ENCODE results near the gene GRK5. TPM values are rescaled to one million over a fixed set of nuclear protein-coding genes. Genes with fewer than 3 reads are reported as not detected.

The GRK5 gene
- total RNA-seq, 4 donors from 2014 or later, result 6.0 to 111 (median 9.5) TPM

DNA sequence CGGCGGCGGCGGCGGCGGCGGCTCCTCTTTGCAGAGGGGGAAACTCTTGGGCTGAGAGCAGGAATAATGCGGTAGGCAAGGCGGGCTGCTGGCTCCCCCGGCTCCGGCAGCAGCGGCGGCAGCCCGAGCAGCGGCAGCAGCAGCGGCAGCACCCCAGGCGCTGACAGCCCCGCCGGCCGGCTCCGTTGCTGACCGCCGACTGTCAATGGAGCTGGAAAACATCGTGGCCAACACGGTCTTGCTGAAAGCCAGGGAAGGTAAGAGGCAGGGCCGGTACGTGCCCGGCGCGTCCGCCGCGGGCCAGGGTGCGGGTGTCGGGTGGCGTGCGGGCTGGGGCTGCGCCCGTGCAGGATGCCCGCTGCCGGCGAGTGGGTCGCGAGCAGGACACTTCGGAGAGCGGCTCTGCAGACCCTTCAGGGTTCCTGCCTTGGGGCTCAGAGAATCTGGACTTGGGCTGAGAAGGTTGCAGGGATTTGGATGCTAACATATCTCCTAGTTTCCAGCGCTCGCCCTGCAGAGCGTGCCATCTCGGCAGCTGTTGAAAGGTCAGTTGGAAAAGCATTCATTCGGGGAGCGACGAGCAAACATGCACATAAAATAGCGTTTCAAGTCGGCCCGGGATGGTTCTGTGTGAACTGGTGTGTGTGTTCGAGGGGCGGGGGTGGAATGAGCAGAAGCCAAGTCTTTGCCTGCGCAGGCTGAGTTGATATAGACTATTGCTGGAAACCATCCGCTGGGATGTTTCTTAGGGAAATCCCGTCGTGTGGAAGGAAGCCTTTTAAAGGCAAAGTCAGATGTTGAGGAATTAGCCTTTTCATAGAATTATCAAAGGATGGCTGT lies 562 bp downstream of the GRK5 start:
- Histone ChIP-seq H3K27me3 (peaks cover 9% of the 10 kb centered on the region), H3K4me1 (peaks cover 11 to 55% (median 37%) of the 10 kb centered on the region in 4 donors), H3K9me3 (no peaks in the 10 kb centered on the region), H3K36me3 (no peaks in the 10 kb centered on the region), H3K4me3 (peak overlapping the region; percentile 73 to 95 (median 88)), H3K27ac (peak overlapping the region; percentile 99 to 100 (median 100))
- TF ChIP-seq CTCF (IDR thresholded peaks at IDR 0.05) (no peak), POLR2AphosphoS5 (IDR thresholded peaks at IDR 0.05) (no peak), POLR2A (IDR thresholded peaks at IDR 0.05) (no peak), EP300 (IDR thresholded peaks at IDR 0.05; ENCODE audit: low read depth) (no peak)
- in situ Hi-C loops (cut with MboI; ENCODE audit: low pct_ligation_motif_present in 1 of 4, low pct_unique_long_range_greater_than_20kb in 1 of 4, low sequenced_read_pairs in 3 of 4), result loop anchor here in 1 of 4 donors (10.0 kb wide), 2 partner anchors 207 to 237 kb away; no protein-coding TSS in a partner anchor
- intact Hi-C loops (cut with DNase I; ENCODE audit: low total_unique reads), result loop anchor here (5.0 kb wide), 2 partner anchors 94 to 214 kb away; no protein-coding TSS in a partner anchor
- peak; percentile 28 for DNase-seq
- WGBS, 2 donors (ENCODE audit: low coverage in 1 of 2), result 0 to 5% methylated on average over 4 to 60 of the region's 62 CpGs

GRCh38 chr10:119208553-119208940 lies 1.2 kb downstream of the GRK5 start:
- Histone ChIP-seq H3K4me3 (peak overlapping the region; percentile 25 to 95 (median 83)), H3K27ac (peak overlapping the region; percentile 99 to 100 (median 100)), H3K36me3 (no peaks in the 10 kb centered on the region), H3K4me1 (peaks cover 11 to 61% (median 38%) of the 10 kb centered on the region in 4 donors), H3K27me3 (peaks cover 9% of the 10 kb centered on the region), H3K9me3 (no peaks in the 10 kb centered on the region)
- DNase-seq, result no peak
- intact Hi-C loops (cut with DNase I; ENCODE audit: low total_unique reads), result loop anchor here (5.0 kb wide), 2 partner anchors 94 to 214 kb away; no protein-coding TSS in a partner anchor
- 3 to 8% methylated on average over 3 of the region's 3 CpGs for WGBS, 2 donors (ENCODE audit: low coverage in 1 of 2)
- TF ChIP-seq POLR2AphosphoS5 (IDR thresholded peaks at IDR 0.05), result no peak
- in situ Hi-C loops (cut with MboI; ENCODE audit: low pct_ligation_motif_present in 1 of 4, low pct_unique_long_range_greater_than_20kb in 1 of 4, low sequenced_read_pairs in 3 of 4), result loop anchor here in 1 of 4 donors (10.0 kb wide), 2 partner anchors 206 to 236 kb away; no protein-coding TSS in a partner anchor

DNA sequence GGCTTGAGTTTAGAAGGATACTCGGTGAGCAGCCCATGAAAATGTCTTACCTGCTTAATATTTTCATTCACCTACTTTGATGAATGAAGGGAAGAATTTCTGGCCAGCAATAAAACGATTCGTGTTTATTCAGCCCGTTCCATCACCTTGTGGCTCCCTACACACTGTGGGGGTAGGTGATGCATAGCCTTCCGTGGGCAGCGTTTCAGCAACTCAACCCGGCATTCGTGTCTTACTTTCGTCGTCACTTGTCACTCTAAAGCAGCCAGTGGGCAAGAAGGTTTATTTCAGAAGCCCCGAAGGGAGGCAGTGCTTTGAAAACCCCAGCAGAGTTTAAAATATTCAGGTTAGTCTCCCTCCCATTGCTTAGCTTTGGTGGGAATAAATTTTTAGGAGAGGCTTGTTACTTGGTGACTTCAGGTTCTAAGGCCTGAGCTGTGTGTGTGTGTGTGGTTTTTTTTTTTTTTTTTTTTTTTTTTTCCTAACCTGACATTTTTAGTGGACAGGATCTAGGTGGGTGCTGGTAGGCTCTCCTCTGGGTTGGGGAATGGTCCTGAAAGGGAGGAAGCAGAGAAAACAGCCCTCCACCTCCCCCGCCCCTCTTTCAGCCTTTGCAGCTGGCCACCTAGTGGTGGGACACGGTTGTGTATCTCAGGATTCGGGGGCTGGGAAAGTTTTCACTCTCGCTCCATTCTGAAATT lies 1.8 kb downstream of the GRK5 start:
- peaks cover 11 to 66% (median 39%) of the 10 kb centered on the region in 4 donors for H3K4me1 ChIP-seq
- TF ChIP-seq EP300 (IDR thresholded peaks at IDR 0.05; ENCODE audit: low read depth) (no peak), POLR2AphosphoS5 (IDR thresholded peaks at IDR 0.05) (no peak), POLR2A (IDR thresholded peaks at IDR 0.05) (no peak), CTCF (IDR thresholded peaks at IDR 0.05) (peak; percentile 74 to 86 (median 77))
- no peaks in the 10 kb centered on the region for H3K36me3 ChIP-seq
- H3K9me3 ChIP-seq, result no peaks in the 10 kb centered on the region
- peak overlapping the region; percentile 25 to 95 (median 83) for H3K4me3 ChIP-seq
- DNase-seq, result peak; percentile 60
- intact Hi-C loops (cut with DNase I; ENCODE audit: low total_unique reads), result loop anchor here (5.0 kb wide), 2 partner anchors 93 to 213 kb away; no protein-coding TSS in a partner anchor
- 0 to 14% methylated on average over 1 to 15 of the region's 15 CpGs for WGBS, 2 donors (ENCODE audit: low coverage in 1 of 2)
- in situ Hi-C loops (cut with MboI; ENCODE audit: low pct_ligation_motif_present in 1 of 4, low pct_unique_long_range_greater_than_20kb in 1 of 4, low sequenced_read_pairs in 3 of 4), result loop anchor here in 1 of 4 donors (10.0 kb wide), 2 partner anchors 206 to 236 kb away; no protein-coding TSS in a partner anchor
- H3K27ac ChIP-seq, result peak overlapping the region; percentile 99 to 100 (median 100)
- peaks cover 9% of the 10 kb centered on the region for H3K27me3 ChIP-seq

- Histone ChIP-seq H3K27ac (peak overlapping the region; percentile 99 to 100 (median 100)), H3K27me3 (peaks cover 9% of the 10 kb centered on the region), H3K36me3 (no peaks in the 10 kb centered on the region), H3K9me3 (no peaks in the 10 kb centered on the region), H3K4me3 (peak overlapping the region in 3 of 4 donors; percentile 21 to 95 (median 73)), H3K4me1 (peaks cover 11 to 66% (median 39%) of the 10 kb centered on the region in 4 donors)
- no peak for DNase-seq
- in situ Hi-C loops (cut with MboI; ENCODE audit: low pct_ligation_motif_present in 1 of 4, low pct_unique_long_range_greater_than_20kb in 1 of 4, low sequenced_read_pairs in 3 of 4) (loop anchor here in 1 of 4 donors (10.0 kb wide), 2 partner anchors 205 to 235 kb away; no protein-coding TSS in a partner anchor), intact Hi-C loops (cut with DNase I; ENCODE audit: low total_unique reads) (loop anchor here (5.0 kb wide), 3 partner anchors 42 to 212 kb away; no protein-coding TSS in a partner anchor)
- TF ChIP-seq CTCF (IDR thresholded peaks at IDR 0.05) (peak in 1 of 5 experiments; percentile 1), POLR2AphosphoS5 (IDR thresholded peaks at IDR 0.05) (no peak)
- WGBS, 2 donors (ENCODE audit: low coverage in 1 of 2), result 42 to 46% methylated on average over 8 to 9 of the region's 9 CpGs
Observed at GRCh38 chr10:119209736-119210355, 2.5 kb downstream of the GRK5 start.
